HUES6 (cell line): ENCODE results near the gene RNF227.

Experiments used
- H3K27ac ChIP-seq: 2 replicates; pipeline ENCODE4 v1.7.0; 2013; ENCODE audit warnings: low read depth, mild to moderate bottlenecking, low read length, inconsistent platforms
- H3K27me3 ChIP-seq: 2 replicates; pipeline ENCODE4 v1.6.1; 2013; ENCODE audit warnings: low read length; ENCODE audit not compliant: control insufficient read depth, insufficient read depth
- H3K36me3 ChIP-seq: 2 replicates; pipeline ENCODE4 v1.6.1; 2013; ENCODE audit warnings: low read length; ENCODE audit not compliant: control insufficient read depth, insufficient read depth
- H3K4me1 ChIP-seq: 2 replicates; pipeline ENCODE4 v1.6.1; 2013; ENCODE audit warnings: low read length; ENCODE audit not compliant: control insufficient read depth, insufficient read depth
- H3K4me3 ChIP-seq: 2 replicates; pipeline ENCODE4 v1.5.1; 2013; ENCODE audit warnings: low read depth, low read length
- H3K9ac ChIP-seq: one replicate; pipeline ENCODE4 v1.6.1; 2013; ENCODE audit warnings: mild to moderate bottlenecking, low read length
- H3K9me3 ChIP-seq: 2 replicates; pipeline ENCODE4 v1.6.1; 2013; ENCODE audit warnings: low read depth, low read length; ENCODE audit not compliant: control insufficient read depth, insufficient read depth

RNF227 gene

DNA sequence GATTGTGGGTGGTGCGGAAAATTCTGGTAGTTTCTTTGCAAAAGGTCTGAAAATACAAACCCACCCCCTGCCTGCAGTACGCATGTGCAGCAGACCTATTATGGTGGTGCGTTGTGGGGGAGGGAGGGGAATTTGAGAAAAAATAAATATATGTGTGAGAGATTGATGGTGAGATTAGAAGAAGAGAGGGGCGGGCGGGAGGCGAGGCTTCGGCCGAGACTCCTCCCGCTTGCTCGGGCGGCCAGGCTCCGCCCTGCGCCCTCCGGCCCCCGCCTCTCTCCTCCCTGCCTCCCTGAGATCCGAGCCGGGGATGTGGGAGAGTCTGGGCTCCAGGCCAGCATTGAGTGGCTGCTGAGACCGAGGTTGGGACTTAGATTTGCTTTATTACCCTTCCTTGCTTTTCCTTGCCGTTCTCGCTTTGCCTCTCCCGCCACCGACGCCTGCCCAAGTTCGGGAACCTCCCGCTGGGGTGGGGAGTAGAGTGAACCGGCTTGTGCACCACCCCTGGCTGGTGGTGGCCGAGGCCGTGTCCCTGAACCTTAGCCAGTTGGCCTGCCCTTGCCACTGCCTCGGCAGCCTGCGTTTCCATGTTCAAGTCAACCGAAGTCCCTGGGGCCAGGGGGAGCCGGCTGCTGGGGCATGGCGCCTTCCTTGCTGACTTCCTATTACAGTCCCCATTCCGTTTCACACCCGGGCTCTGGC, 28.5 kb downstream of the RNF227 start:
- Histone ChIP-seq H3K4me1 (peaks cover 33% of the 10 kb centered on the region), H3K27me3 (peaks cover 12% of the 10 kb centered on the region; the same call in 1 of the 2 replicates), H3K9ac (peak overlapping the region; percentile 67), H3K36me3 (peaks cover 4% of the 10 kb centered on the region; the same call in 1 of the 2 replicates), H3K4me3 (peak overlapping the region; percentile 85), H3K27ac (peak overlapping the region; percentile 50; the same call in 1 of the 2 replicates), H3K9me3 (no peaks in the 10 kb centered on the region)

DNA sequence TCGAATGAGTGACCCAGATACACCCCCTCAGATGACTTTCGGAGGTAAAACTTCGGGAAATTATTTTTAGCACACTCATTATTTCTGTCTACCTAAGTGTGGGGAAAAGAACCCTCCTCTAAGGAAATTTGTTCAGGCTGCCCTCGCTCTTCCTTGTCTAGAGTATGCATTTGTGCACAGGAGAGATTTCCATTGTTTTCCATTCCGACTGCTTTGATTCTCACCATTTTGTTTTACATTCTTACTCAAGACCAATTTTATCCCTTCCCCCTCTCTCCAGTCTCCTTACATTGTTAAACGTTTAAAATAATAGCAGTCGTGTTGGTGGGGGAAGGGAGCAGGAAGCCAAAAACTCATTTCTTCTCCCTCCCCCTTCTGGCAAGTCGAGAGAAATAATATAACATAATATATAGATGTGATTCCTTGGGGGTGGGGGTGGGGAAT, 29.0 kb downstream of the RNF227 start:
- Histone ChIP-seq H3K4me3 (peak overlapping the region; percentile 85), H3K36me3 (peaks cover 6% of the 10 kb centered on the region), H3K27me3 (peaks cover 12% of the 10 kb centered on the region; the same call in 1 of the 2 replicates), H3K9ac (peak overlapping the region; percentile 12), H3K27ac (no peak overlapping the region), H3K4me1 (peaks cover 33% of the 10 kb centered on the region), H3K9me3 (no peaks in the 10 kb centered on the region)

DNA sequence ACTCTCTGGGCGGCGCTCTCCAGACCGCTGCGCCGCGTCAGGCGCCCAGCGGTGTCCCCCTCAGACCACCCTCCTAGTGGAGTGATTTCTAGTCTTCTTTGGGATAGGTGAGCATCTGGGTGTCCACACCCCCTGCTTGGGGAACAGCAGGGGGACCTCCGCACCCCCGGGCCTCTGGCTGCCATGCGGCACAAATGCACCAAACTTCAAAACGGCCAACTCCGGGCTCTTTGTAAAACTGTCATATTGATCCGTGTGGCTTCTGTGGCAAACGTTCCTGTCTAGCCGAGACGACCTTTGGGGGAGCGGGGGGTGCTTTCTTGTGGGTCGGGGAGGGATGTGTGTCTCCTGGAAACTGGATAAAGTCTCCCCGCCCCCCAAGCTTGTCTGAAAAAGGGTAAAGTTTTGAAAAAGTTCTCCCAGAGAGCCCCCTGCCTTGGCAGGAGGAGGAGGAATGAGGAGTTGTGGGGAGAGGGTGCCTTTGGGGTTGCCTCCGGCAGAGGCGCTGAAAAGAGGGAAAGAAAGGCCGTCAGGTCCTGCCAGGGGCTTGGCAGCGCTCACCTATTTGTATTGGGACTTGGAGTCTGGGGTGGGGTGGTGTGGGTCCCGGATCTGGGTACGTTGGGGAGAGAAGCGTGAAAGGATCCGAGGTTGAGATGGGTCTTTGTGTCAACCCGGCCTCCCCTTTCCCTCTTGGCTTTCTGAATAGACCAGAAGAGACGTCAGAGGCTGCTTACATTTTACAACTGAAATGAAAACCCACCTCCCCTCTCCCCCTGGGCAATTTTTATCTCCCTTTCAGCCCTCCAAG, 29.7 kb downstream of the RNF227 start:
- peak overlapping the region; percentile 83 for H3K9ac ChIP-seq
- peaks cover 33% of the 10 kb centered on the region for H3K4me1 ChIP-seq
- peaks cover 12% of the 10 kb centered on the region for H3K36me3 ChIP-seq
- H3K27ac ChIP-seq, result no peak overlapping the region
- H3K27me3 ChIP-seq, result peaks cover 12% of the 10 kb centered on the region; the same call in 1 of the 2 replicates
- peak overlapping the region; percentile 85 for H3K4me3 ChIP-seq
- no peaks in the 10 kb centered on the region for H3K9me3 ChIP-seq

DNA sequence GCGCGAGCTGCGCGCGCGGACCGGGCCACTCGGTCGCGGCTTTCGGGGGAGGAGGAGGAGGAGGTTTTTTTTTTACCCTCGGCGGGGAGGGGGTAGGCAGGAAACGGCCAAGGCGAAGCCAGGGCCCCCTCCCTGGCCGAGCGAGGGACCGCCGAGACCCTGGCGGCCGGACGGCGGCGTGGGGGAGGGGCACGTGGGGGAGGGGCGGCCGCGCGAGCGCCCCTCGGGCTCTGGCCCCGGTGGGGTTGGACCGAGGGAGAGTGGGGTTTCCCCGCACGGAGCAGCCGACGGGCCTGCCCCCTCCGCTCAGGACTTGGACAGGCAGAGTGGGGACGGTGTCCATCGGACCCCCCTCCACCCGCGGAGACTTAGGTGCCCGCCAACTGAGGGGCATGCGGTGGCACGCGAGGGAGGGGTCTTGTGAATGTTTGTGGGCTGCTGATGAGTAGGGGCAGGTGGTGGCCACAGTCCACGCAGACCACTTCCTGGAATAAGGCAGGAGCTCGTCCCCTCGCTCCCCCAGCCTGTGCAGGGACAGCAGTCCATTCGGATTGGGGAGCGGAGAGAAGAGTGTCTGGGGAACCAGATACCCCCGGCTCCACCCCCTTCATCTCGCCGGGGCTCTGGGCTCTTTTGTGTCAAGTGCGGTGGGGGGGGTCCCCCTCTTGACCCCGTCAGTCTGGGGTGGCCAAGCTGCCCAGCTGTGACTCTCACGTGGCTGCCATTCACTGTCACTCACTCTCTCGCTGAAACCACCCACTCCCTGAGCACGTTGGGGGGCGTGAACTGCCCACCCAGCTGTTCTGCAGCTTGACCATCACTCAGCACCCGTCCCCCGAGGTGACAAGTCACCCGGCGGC, 30.5 kb downstream of the RNF227 start:
- H3K4me3 ChIP-seq, result peak overlapping the region; percentile 85
- H3K27ac ChIP-seq, result no peak overlapping the region
- peak overlapping the region; percentile 83 for H3K9ac ChIP-seq
- H3K36me3 ChIP-seq, result peaks cover 17% of the 10 kb centered on the region
- no peaks in the 10 kb centered on the region for H3K9me3 ChIP-seq
- H3K4me1 ChIP-seq, result peaks cover 33% of the 10 kb centered on the region
- H3K27me3 ChIP-seq, result peaks cover 12% of the 10 kb centered on the region; the same call in 1 of the 2 replicates

DNA sequence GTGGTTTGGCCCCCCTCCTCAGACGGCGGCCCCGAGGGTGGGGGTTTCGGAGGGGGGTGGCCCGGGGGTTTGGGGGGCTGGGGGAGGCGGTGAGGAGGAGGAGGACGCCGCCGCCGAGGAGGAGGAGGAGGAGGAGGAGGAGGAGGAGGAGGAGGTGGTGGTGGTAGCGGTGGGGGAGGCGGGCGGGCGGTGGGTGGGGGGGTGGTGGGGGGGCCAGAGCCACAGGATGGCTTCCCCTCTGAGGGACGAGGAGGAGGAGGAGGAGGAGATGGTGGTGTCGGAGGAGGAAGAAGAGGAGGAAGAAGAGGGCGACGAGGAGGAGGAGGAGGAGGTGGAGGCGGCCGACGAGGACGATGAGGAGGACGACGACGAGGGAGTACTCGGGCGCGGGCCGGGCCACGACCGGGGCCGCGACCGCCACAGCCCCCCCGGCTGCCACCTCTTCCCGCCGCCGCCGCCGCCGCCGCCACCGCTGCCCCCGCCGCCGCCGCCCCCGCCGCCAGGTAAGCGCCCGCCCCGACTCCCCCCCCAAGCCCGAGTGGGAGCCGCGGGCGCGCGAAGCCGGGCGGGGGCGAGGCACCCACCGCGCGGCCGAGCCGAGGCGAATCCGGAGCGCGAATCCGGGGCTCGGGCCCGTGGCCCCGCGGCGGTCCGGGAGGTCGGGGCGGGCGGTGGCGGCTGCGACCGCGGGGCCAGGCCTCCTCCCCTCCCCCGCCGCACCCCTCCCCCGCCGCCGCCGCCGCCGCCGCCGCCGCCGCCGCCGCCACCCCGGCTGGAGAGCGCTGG, 31.3 kb downstream of the RNF227 start:
- Histone ChIP-seq H3K36me3 (peaks cover 22% of the 10 kb centered on the region), H3K4me1 (peaks cover 33% of the 10 kb centered on the region), H3K4me3 (peak overlapping the region; percentile 85), H3K27ac (no peak overlapping the region), H3K9ac (peak overlapping the region; percentile 83), H3K27me3 (peaks cover 12% of the 10 kb centered on the region; the same call in 1 of the 2 replicates), H3K9me3 (no peaks in the 10 kb centered on the region)

DNA sequence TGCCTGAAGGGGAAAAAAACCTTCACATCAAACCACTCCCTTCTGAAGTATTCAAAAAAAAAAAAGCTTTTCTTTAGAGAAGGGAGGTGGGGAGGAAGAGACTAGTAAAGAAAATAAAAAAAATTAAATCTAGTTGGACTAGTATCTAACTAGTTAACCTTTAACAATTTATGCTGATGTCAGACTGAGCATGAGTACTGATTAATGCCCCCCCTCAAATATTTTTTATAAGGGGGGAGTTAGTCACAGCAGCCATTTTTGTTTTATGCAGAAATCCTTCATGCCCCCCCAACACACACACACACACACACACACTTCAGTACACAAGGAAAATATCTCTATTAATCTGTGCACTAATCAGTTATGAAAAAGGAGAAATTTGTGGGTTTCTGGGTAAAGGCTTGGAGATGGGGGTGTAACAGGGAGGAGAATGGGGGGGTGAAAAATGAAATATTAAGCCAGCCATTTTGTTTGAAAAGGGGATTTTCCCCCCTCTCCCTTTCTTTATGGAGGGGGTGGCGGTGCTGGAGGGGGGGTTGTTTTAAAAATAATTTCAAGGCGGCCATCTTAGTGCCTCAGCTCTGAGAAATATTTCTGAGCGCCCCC, 32.2 kb downstream of the RNF227 start:
- Histone ChIP-seq H3K9ac (no peak overlapping the region), H3K4me3 (peak overlapping the region; percentile 36), H3K27me3 (peaks cover 12% of the 10 kb centered on the region; the same call in 1 of the 2 replicates), H3K9me3 (no peaks in the 10 kb centered on the region), H3K4me1 (peaks cover 26% of the 10 kb centered on the region), H3K36me3 (peaks cover 29% of the 10 kb centered on the region), H3K27ac (no peak overlapping the region)

DNA sequence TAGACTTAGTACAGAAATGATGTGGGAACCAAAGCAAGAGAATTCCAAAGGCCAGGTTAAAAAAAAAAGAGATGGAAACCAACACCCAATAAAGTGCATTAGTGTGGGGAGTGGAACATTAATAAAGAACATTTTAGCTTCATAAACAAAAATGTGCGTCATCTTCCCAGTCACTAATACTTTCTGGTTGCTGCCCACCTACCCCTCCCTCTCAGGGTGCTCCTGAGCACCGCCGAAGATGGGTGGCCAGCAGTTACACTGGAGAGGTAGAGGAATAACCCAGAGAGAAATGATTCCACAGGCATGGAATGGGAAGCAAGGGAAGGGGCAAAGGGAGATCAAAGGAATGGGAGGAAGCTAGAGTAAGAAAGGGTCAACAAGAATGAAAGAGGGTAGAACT, 33.5 kb downstream of the RNF227 start:
- H3K4me3 ChIP-seq, result no peak overlapping the region
- peaks cover 29% of the 10 kb centered on the region for H3K36me3 ChIP-seq
- H3K9me3 ChIP-seq, result no peaks in the 10 kb centered on the region
- peaks cover 14% of the 10 kb centered on the region for H3K4me1 ChIP-seq
- H3K9ac ChIP-seq, result no peak overlapping the region
- H3K27ac ChIP-seq, result no peak overlapping the region
- peaks cover 12% of the 10 kb centered on the region; the same call in 1 of the 2 replicates for H3K27me3 ChIP-seq

DNA sequence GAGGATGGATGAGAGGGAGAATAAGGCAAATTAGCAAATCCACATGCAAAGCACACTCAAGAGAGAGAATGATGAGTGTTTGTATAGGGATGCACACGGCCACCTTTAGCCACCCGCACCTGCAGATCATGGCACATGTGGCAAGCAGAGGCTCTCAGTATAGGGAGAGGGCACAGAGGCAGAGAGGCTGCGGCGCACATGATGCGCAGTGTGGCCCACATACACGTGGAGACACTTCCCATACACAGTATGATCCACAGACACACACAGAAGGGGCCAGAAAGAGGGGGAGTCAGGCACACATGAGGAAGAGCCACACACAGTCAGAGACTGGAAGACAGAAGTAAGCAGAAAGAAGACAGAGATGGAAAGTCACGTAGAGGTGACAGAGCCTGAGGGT, 34.0 kb downstream of the RNF227 start:
- H3K9ac ChIP-seq, result peak overlapping the region; percentile 12
- peaks cover 12% of the 10 kb centered on the region; the same call in 1 of the 2 replicates for H3K27me3 ChIP-seq
- H3K4me3 ChIP-seq, result no peak overlapping the region
- H3K4me1 ChIP-seq, result peaks cover 10% of the 10 kb centered on the region
- H3K27ac ChIP-seq, result no peak overlapping the region
- no peaks in the 10 kb centered on the region for H3K9me3 ChIP-seq
- peaks cover 29% of the 10 kb centered on the region for H3K36me3 ChIP-seq

DNA sequence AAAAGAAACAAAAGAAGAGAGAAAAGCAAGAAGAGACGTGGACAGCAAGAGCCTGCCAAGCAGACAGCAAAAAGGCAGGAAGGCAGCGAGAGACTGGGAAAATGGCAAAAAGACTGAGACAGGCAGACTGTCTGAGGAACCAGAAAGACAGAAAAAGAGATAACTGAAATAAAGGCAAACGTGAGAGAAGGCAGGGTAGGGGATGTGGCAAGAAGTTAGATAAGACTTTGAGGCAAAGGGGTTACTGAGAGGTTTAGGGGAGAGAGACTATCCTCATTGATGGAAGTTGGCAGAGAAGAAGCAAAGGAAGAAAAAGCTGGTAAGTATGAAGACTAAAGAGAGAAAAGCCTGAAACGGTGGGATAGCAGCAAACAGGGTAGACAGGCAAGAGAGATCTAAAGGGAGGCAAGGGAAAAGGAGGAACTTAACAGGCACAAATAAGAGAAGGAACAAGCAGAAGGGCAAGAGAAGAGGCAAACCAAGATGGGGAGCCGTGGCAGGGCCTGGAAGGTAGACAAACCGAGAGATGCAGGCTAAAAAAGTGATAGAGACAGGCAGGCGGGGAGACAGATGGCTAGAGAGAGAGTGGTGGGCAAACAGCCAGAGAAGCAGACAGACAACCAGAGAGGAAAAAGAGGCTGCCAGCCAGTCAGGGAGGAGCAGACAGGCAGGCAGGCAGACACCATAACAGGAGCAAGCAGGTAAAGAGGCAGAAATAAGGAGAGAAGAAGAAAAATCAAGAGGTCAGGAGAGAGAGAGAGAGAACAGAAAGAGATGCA, 34.6 kb downstream of the RNF227 start:
- peaks cover 11% of the 10 kb centered on the region; the same call in 1 of the 2 replicates for H3K27me3 ChIP-seq
- peaks cover 7% of the 10 kb centered on the region; the same call in 1 of the 2 replicates for H3K4me1 ChIP-seq
- H3K9me3 ChIP-seq, result no peaks in the 10 kb centered on the region
- H3K4me3 ChIP-seq, result no peak overlapping the region
- H3K36me3 ChIP-seq, result peaks cover 29% of the 10 kb centered on the region
- no peak overlapping the region for H3K27ac ChIP-seq
- H3K9ac ChIP-seq, result peak overlapping the region; percentile 12
